Prostate gland (tissue), 2 donors: ENCODE results near the gene SH2D6.

ENCODE experiments used
- POLR2A ChIP-seq: fragments of 450-650 bp; IDR thresholded peaks from one replicate; pipeline ENCODE4 v1.6.1; 2016; ENCODE audit warnings: antibody characterized with exemption, mild to moderate bottlenecking
- POLR2AphosphoS5 ChIP-seq: sonication (generic); formaldehyde crosslinking; IDR thresholded peaks from one replicate; pipeline ENCODE4 v1.6.1; 2017; ENCODE audit warnings: antibody characterized with exemption
- TF ChIP-seq, protein P1 (sequence below), 4 experiments: fragments of 200-600 bp in 2 of 4; fragments of 450-650 bp in 2 of 4; sonication (generic) in 2 of 4; IDR thresholded peaks; 1 replicate in 3 of 4; 2 replicates in 1 of 4; pipeline ENCODE4 v1.5.1; 2016 to 2019; ENCODE audit warnings: antibody characterized with exemption in 4 of 4, mild to moderate bottlenecking in 2 of 4, moderate library complexity in 2 of 4

- TF ChIP-seq, protein P1, sequence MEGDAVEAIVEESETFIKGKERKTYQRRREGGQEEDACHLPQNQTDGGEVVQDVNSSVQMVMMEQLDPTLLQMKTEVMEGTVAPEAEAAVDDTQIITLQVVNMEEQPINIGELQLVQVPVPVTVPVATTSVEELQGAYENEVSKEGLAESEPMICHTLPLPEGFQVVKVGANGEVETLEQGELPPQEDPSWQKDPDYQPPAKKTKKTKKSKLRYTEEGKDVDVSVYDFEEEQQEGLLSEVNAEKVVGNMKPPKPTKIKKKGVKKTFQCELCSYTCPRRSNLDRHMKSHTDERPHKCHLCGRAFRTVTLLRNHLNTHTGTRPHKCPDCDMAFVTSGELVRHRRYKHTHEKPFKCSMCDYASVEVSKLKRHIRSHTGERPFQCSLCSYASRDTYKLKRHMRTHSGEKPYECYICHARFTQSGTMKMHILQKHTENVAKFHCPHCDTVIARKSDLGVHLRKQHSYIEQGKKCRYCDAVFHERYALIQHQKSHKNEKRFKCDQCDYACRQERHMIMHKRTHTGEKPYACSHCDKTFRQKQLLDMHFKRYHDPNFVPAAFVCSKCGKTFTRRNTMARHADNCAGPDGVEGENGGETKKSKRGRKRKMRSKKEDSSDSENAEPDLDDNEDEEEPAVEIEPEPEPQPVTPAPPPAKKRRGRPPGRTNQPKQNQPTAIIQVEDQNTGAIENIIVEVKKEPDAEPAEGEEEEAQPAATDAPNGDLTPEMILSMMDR (IDR thresholded peaks at IDR 0.05), result no peak
- TF ChIP-seq POLR2AphosphoS5 (peak; percentile 9), POLR2A (no peak)
These were observed 24.2 kb upstream of the SH2D6 start for GRCh38 chr2:85394261-85394681.
